B cell (primary cell): ENCODE data around the gene GEMIN2. TPM values are rescaled to one million over a fixed set of nuclear protein-coding genes. Genes with fewer than 3 reads are reported as not detected.

Source experiments
- ATAC-seq: fragments of 200-7000 bp; cut with Tn5 transposase; one replicate; pipeline ENCODE4 v1.10.0; 2021; ENCODE audit warnings: low read depth, mild to moderate bottlenecking, moderate number of reproducible peaks, moderate library complexity
- CTCF ChIA-PET: fragments of 350-600 bp; sonication (Branson Sonifier 250); formaldehyde crosslinking; loops from one replicate; lab custom pipeline; 2021; ENCODE audit warnings: antibody characterized with exemption, inconsistent platforms; lab: Charles Lee
- POLR2A ChIA-PET: fragments of 350-600 bp; sonication (Branson Sonifier 250); formaldehyde crosslinking; loops from one replicate; lab custom pipeline; 2021; ENCODE audit warnings: antibody characterized with exemption; lab: Charles Lee
- DNase-seq: peaks from one replicate; pipeline ENCODE4 v3.0.0; 2013
- H2AFZ ChIP-seq: 2 replicates; pipeline ENCODE4 v1.6.1; 2012; ENCODE audit warnings: mild to moderate bottlenecking, low read depth, low read length; ENCODE audit not compliant: insufficient read depth, poor library complexity, severe bottlenecking
- H3K27ac ChIP-seq, 2 donors: 1 replicate in 1 of 2; 2 replicates in 1 of 2; pipeline ENCODE4 v1.5.1; 2012 to 2013; ENCODE audit warnings: low read length in 2 of 2, mild to moderate bottlenecking in 2 of 2, moderate library complexity in 1 of 2
- H3K27me3 ChIP-seq, 4 experiments: fragments of 200-600 bp in 1 of 4; sonication (generic) in 1 of 4; replicated peaks in 1 of 4; 1 replicate in 2 of 4; 2 replicates in 2 of 4; pipeline versions ENCODE4 v1.6.1 to v1.7.0; 2013 to 2016; ENCODE audit warnings: low read length in 3 of 4, mild to moderate bottlenecking in 2 of 4, mixed read lengths in 1 of 4, moderate library complexity in 1 of 4; ENCODE audit not compliant: insufficient read depth in 4 of 4, control insufficient read depth in 3 of 4; ENCODE audit errors: control extremely low read depth in 1 of 4
- H3K36me3 ChIP-seq, 2 experiments: replicated peaks in 1 of 2; 1 replicate in 1 of 2; 2 replicates in 1 of 2; pipeline versions ENCODE4 v1.6.1 to v1.7.1; 2013; ENCODE audit warnings: low read length in 1 of 2; ENCODE audit not compliant: insufficient read depth in 2 of 2, control insufficient read depth in 1 of 2; ENCODE audit errors: control extremely low read depth in 1 of 2, extremely low read depth in 1 of 2
- H3K4me1 ChIP-seq, 2 donors: fragments of 200-600 bp in 1 of 2; sonication (generic) in 1 of 2; 1 replicate in 1 of 2; 2 replicates in 1 of 2; pipeline versions ENCODE4 v1.5.1 to v1.6.1; 2013 to 2017; ENCODE audit warnings: low read length in 2 of 2; ENCODE audit not compliant: control insufficient read depth in 2 of 2, insufficient read depth in 2 of 2
- H3K4me2 ChIP-seq: replicated peaks from 2 replicates; pipeline ENCODE3; 2012; ENCODE audit warnings: mild to moderate bottlenecking, low read depth, low read length; ENCODE audit not compliant: poor library complexity, severe bottlenecking
- H3K4me3 ChIP-seq, 5 experiments: fragments of 200-600 bp in 1 of 5; sonication (generic) in 1 of 5; 1 replicate in 3 of 5; 2 replicates in 2 of 5; pipeline versions ENCODE4 v1.5.1 to v1.7.0; 2011 to 2016; ENCODE audit warnings: low read length in 4 of 5, mild to moderate bottlenecking in 4 of 5, low read depth in 2 of 5, control low read depth in 1 of 5, moderate library complexity in 1 of 5; ENCODE audit not compliant: insufficient read depth in 1 of 5; ENCODE audit errors: control extremely low read depth in 1 of 5, extremely low read depth in 1 of 5
- H3K79me2 ChIP-seq: fragments of 200-600 bp; sonication (generic); one replicate; pipeline ENCODE4 v1.6.0; 2016; ENCODE audit warnings: low read length; ENCODE audit not compliant: control insufficient read depth, insufficient read depth
- H3K9ac ChIP-seq: fragments of 200-600 bp; sonication (generic); 2 replicates; pipeline ENCODE4 v1.6.1; 2017; ENCODE audit warnings: mild to moderate bottlenecking, low read length, moderate library complexity
- H3K9me3 ChIP-seq, 3 donors: one replicate each; pipeline versions ENCODE4 v1.6.1 to v1.7.1; 2013; ENCODE audit warnings: low read length in 2 of 3; ENCODE audit not compliant: control insufficient read depth in 2 of 3, insufficient read depth in 1 of 3; ENCODE audit errors: control extremely low read depth in 1 of 3
- H4K20me1 ChIP-seq: 2 replicates; pipeline ENCODE4 v1.6.0; 2012; ENCODE audit warnings: mild to moderate bottlenecking, low read length; ENCODE audit not compliant: insufficient read depth, control insufficient read depth, poor library complexity, severe bottlenecking
- H3K27ac Mint-ChIP-seq: one replicate; pipeline ENCODE4 v1.8.0; 2021; ENCODE audit warnings: mixed read lengths
- H3K27me3 Mint-ChIP-seq: one replicate; pipeline ENCODE4 v1.8.0; 2021; ENCODE audit warnings: mixed read lengths
- H3K4me1 Mint-ChIP-seq: one replicate; pipeline ENCODE4 v1.8.0; 2021; ENCODE audit warnings: mixed read lengths
- H3K4me3 Mint-ChIP-seq: one replicate; pipeline ENCODE4 v1.8.0; 2021; ENCODE audit warnings: mixed read lengths
- H3K9me3 Mint-ChIP-seq: one replicate; pipeline ENCODE4 v1.8.0; 2022; ENCODE audit warnings: mixed read lengths; ENCODE audit not compliant: insufficient read depth
- CTCF ChIP-seq: fragments of 200-600 bp; IDR thresholded peaks from one replicate; pipeline ENCODE4 v1.8.0; 2022; ENCODE audit warnings: antibody characterized with exemption, mild to moderate bottlenecking
- EZH2 ChIP-seq: IDR thresholded peaks from 2 replicates; pipeline ENCODE4 v1.6.1; 2012; ENCODE audit warnings: borderline replicate concordance, low read depth, mild to moderate bottlenecking, moderate library complexity, low read length; ENCODE audit not compliant: insufficient read depth, poor library complexity, severe bottlenecking
- WGBS: methylation state at CpG from one replicate; pipeline ENCODE4 v1.1.5; 2013; ENCODE audit warnings: missing lambda C conversion rate; ENCODE audit not compliant: insufficient coverage; 5-methylcytosine and 5-hydroxymethylcytosine counted together
- intact Hi-C: fragments of 100-400 bp; cut with micrococcal nuclease; formaldehyde crosslinking; loops from one replicate; pipeline ENCODE4 v1.10.0; 2022
- polyA plus RNA-seq: library from polyadenylated mRNA; depleted of rRNA; stranded (reverse); fragments of >200 nt; gene quantifications from 2 replicates; pipeline ENCODE4 v1.2.3, GENCODE V29; 2012
- total RNA-seq, 2 donors: library from RNA; stranded (reverse); fragments of 120-200 nt in 1 of 2; gene quantifications; 1 replicate in 1 of 2; 2 replicates in 1 of 2; pipeline versions ENCODE4 v1.2.3 to v1.2.4, GENCODE V29; 2013 to 2022

The GEMIN2 gene
- total and polyA plus RNA-seq, 2 donors (not counting 1 experiment from before 2014, with no cell fraction given): 13.4 to 14.4 TPM

GRCh38 chr14:39176263-39177167 lies 62.4 kb downstream of the GEMIN2 start:
- ATAC-seq: no peak
- Histone ChIP-seq H3K4me2 (peak overlapping the region; percentile 90), H3K4me1 (peaks cover 11 to 18% of the 10 kb centered on the region in 2 donors), H2AFZ (no peak overlapping the region), H3K9me3 (no peaks in the 10 kb centered on the region), H4K20me1 (peaks cover 31% of the 10 kb centered on the region), H3K27ac (peak overlapping the region in 1 of 2 donors; percentile 95), H3K27me3 (no peaks in the 10 kb centered on the region), H3K36me3 (peaks cover 24 to 50% of the 10 kb centered on the region in 2 experiments), H3K79me2 (peaks cover 27% of the 10 kb centered on the region), H3K9ac (peak overlapping the region; percentile 99), H3K4me3 (peak overlapping the region in 4 of 5 experiments; percentile 84 to 97 (median 90))
- no peaks in the 10 kb centered on the region for H3K27me3 Mint-ChIP-seq
- H3K27ac Mint-ChIP-seq: peak overlapping the region; percentile 99
- peaks cover 28% of the 10 kb centered on the region for H3K4me1 Mint-ChIP-seq
- no peak for DNase-seq
- TF ChIP-seq EZH2 (no peak), CTCF (no peak)
- no CpG with 5 or more reads among the region's 5 CpGs for WGBS
- ChIA-PET POLR2A (no interaction called here), CTCF (no interaction called here)
- H3K4me3 Mint-ChIP-seq: peak overlapping the region; percentile 97
- intact Hi-C loops: no loop called here
- H3K9me3 Mint-ChIP-seq: no peaks in the 10 kb centered on the region

- Mint-ChIP-seq H3K4me1 (peaks cover 28% of the 10 kb centered on the region), H3K4me3 (peak overlapping the region; percentile 40), H3K27ac (peak overlapping the region; percentile 37), H3K27me3 (no peaks in the 10 kb centered on the region), H3K9me3 (no peaks in the 10 kb centered on the region)
- no peak overlapping the region for H3K4me3 ChIP-seq
- no peak for ATAC-seq
- intact Hi-C loops: no loop called here
- no peak overlapping the region for H3K9ac ChIP-seq
- peaks cover 11 to 18% of the 10 kb centered on the region in 2 donors for H3K4me1 ChIP-seq
- POLR2A ChIA-PET: no interaction called here
- H2AFZ ChIP-seq: no peak overlapping the region
- CTCF ChIA-PET: no interaction called here
- H3K79me2 ChIP-seq: peaks cover 27% of the 10 kb centered on the region
- H3K27me3 ChIP-seq: no peaks in the 10 kb centered on the region
- peaks cover 24 to 55% of the 10 kb centered on the region in 2 experiments for H3K36me3 ChIP-seq
- 100% methylated on average over 3 of the region's 9 CpGs for WGBS
- DNase-seq: no peak
- no peak overlapping the region for H3K27ac ChIP-seq
- H3K4me2 ChIP-seq: no peak overlapping the region
- TF ChIP-seq EZH2 (no peak), CTCF (no peak)
- H4K20me1 ChIP-seq: peaks cover 32% of the 10 kb centered on the region
- H3K9me3 ChIP-seq: no peaks in the 10 kb centered on the region
Observed at GRCh38 chr14:39177168-39177545, 63.0 kb downstream of the GEMIN2 start.
